ENCODE data around the gene SNTA1. TPM values are rescaled to one million over a fixed set of nuclear protein-coding genes. Genes with fewer than 3 reads are reported as not detected.

Gene SNTA1
- total and polyA plus RNA-seq, 2 of the 13 experiments (the other 11 are each of a cell fraction or from before 2014, with no cell fraction given): 16.4 to 18.3 TPM

DNA sequence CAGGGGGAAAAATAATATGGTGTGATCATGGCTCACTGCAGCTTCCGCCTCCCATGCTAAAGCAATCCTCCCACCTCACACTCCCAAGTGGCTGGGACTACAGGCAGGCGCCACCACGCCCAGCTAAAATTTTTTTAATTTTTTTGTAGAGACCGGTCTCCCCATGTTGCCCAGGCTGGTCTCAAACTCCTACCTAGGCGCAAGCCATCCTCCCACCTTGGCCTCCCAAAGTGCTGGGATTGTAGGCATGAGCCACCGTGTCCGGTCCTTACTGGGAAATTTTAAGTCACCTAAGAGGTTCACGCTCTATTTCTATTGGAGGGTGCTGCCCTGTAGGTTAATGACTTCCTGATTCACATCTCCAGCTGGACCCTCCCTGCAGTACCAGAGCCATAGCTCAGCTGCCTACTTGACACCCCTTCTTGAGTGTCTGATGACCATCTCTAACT is 41.6 kb downstream of the SNTA1 start (continued):
- no peak for TF ChIP-seq HNF1A (IDR thresholded peaks at IDR 0.05; ENCODE audit: low read depth)
- no peak for TF ChIP-seq HNF1A (CRISPR knock-in tag; IDR thresholded peaks at IDR 0.05; ENCODE audit: borderline replicate concordance)
- TF ChIP-seq DMTF1 (CRISPR knock-in tag; IDR thresholded peaks at IDR 0.05): no peak
- TF ChIP-seq ZNF468 (CRISPR knock-in tag; IDR thresholded peaks at IDR 0.05): no peak
- TF ChIP-seq BCL3 (CRISPR knock-in tag; IDR thresholded peaks at IDR 0.05): no peak; the same call in 1 of the 2 replicates
- TF ChIP-seq ZBTB42 (CRISPR knock-in tag; IDR thresholded peaks at IDR 0.05): 0 out of 2 replicates have a peak, but pooled peaks have one; percentile 1
- TF ChIP-seq ZC3H13 (CRISPR knock-in tag; IDR thresholded peaks at IDR 0.05): no peak
- TF ChIP-seq MAFG (CRISPR knock-in tag; IDR thresholded peaks at IDR 0.05): no peak
- 0 out of 2 replicates have a peak, but pooled peaks have one; percentile 20 for TF ChIP-seq ZNF770 (CRISPR knock-in tag; IDR thresholded peaks at IDR 0.05)
- no peak for TF ChIP-seq BRCA1 (CRISPR knock-in tag; IDR thresholded peaks at IDR 0.05)
- no peak for TF ChIP-seq SALL2 (CRISPR knock-in tag; IDR thresholded peaks at IDR 0.05)
- no peak; the same call in 1 of the 2 replicates for TF ChIP-seq ZBTB38 (CRISPR knock-in tag; IDR thresholded peaks at IDR 0.05)
- TF ChIP-seq ZMYM4 (CRISPR knock-in tag; IDR thresholded peaks at IDR 0.05): no peak
- TF ChIP-seq, protein P1, sequence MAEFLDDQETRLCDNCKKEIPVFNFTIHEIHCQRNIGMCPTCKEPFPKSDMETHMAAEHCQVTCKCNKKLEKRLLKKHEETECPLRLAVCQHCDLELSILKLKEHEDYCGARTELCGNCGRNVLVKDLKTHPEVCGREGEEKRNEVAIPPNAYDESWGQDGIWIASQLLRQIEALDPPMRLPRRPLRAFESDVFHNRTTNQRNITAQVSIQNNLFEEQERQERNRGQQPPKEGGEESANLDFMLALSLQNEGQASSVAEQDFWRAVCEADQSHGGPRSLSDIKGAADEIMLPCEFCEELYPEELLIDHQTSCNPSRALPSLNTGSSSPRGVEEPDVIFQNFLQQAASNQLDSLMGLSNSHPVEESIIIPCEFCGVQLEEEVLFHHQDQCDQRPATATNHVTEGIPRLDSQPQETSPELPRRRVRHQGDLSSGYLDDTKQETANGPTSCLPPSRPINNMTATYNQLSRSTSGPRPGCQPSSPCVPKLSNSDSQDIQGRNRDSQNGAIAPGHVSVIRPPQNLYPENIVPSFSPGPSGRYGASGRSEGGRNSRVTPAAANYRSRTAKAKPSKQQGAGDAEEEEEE (CRISPR knock-in tag; IDR thresholded peaks at IDR 0.05; ENCODE audit: borderline replicate concordance): peak; percentile 37; the same call in 1 of the 2 replicates
- TF ChIP-seq ATF1 (CRISPR knock-in tag; IDR thresholded peaks at IDR 0.05): no peak
- no peak for TF ChIP-seq CENPX (CRISPR knock-in tag; IDR thresholded peaks at IDR 0.05)
- 0 out of 2 replicates have a peak, but pooled peaks have one; percentile 40 for TF ChIP-seq E2F5 (CRISPR knock-in tag; conservative IDR thresholded peaks at IDR 0.05)
